ENCODE results near the gene RNASE9.
"Not testable (repeated sequence)": the region's sequence is repeated elsewhere in the genome, so short reads cannot be mapped to it uniquely, and the experiment has no call there.

DNA sequence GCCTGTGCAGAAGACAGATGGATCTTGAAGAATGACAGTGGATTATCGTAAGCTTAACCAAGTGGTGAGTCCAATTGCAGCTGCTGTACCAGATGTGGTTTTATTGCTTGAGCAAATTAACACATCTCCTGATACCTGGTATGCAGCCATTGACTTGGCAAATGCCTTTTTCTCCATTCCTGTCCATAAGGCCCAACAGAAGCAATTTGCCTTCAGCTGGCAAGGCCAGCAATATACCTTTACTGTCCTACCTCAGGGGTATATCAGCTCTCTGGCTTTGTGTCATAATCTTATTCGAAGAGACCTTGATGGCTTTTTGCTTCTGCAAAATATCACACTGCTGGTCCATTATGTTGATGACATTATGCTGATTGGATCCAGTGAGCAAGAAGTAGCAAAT lies 9.0 kb upstream of the RNASE9 start:
- TF ChIP-seq, protein P1, sequence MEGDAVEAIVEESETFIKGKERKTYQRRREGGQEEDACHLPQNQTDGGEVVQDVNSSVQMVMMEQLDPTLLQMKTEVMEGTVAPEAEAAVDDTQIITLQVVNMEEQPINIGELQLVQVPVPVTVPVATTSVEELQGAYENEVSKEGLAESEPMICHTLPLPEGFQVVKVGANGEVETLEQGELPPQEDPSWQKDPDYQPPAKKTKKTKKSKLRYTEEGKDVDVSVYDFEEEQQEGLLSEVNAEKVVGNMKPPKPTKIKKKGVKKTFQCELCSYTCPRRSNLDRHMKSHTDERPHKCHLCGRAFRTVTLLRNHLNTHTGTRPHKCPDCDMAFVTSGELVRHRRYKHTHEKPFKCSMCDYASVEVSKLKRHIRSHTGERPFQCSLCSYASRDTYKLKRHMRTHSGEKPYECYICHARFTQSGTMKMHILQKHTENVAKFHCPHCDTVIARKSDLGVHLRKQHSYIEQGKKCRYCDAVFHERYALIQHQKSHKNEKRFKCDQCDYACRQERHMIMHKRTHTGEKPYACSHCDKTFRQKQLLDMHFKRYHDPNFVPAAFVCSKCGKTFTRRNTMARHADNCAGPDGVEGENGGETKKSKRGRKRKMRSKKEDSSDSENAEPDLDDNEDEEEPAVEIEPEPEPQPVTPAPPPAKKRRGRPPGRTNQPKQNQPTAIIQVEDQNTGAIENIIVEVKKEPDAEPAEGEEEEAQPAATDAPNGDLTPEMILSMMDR (tag by site-specific recombination; IDR thresholded peaks at IDR 0.05) = not testable (repeated sequence)
- TF ChIP-seq ZNF274 (IDR thresholded peaks at IDR 0.05; ENCODE audit: low read length); ZNF274 (tag by site-specific recombination; IDR thresholded peaks at IDR 0.05; ENCODE audit: borderline replicate concordance); ZNF202 (tag by site-specific recombination; IDR thresholded peaks at IDR 0.05; ENCODE audit: borderline replicate concordance); OSR2 (tag by site-specific recombination; IDR thresholded peaks at IDR 0.05); REST (tag by site-specific recombination; IDR thresholded peaks at IDR 0.05); ZXDB (tag by site-specific recombination; IDR thresholded peaks at IDR 0.05); ZNF155 (tag by site-specific recombination; IDR thresholded peaks at IDR 0.05); ZBTB7A (tag by site-specific recombination; IDR thresholded peaks at IDR 0.05; ENCODE audit: low read depth): not testable (repeated sequence)
- TF ChIP-seq, protein P2, sequence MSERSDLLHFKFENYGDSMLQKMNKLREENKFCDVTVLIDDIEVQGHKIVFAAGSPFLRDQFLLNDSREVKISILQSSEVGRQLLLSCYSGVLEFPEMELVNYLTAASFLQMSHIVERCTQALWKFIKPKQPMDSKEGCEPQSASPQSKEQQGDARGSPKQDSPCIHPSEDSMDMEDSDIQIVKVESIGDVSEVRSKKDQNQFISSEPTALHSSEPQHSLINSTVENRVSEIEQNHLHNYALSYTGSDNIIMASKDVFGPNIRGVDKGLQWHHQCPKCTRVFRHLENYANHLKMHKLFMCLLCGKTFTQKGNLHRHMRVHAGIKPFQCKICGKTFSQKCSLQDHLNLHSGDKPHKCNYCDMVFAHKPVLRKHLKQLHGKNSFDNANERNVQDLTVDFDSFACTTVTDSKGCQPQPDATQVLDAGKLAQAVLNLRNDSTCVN (tag by site-specific recombination; optimal IDR thresholded peaks at IDR 0.05) = not testable (repeated sequence)

Measured in HEK293 (cell line).